ENCODE results near the gene USP3. TPM values are rescaled to one million over a fixed set of nuclear protein-coding genes. Genes with fewer than 3 reads are reported as not detected.

USP3 gene
- total and polyA plus RNA-seq, 4 donors = 8.5 to 25.4 (median 14.8) TPM

- H3K4me3 ChIP-seq (ENCODE audit: low read depth in 1 of 3, low read length in 3 of 3) = no peak overlapping the region
- TF ChIP-seq YY1 (IDR thresholded peaks at IDR 0.05) (no peak), FOXA1 (IDR thresholded peaks at IDR 0.05) (no peak), CTCF (IDR thresholded peaks at IDR 0.05; ENCODE audit: low read depth, low read length, missing input control) (no peak), RAD21 (IDR thresholded peaks at IDR 0.05) (no peak), JUND (IDR thresholded peaks at IDR 0.05) (no peak), ATF3 (IDR thresholded peaks at IDR 0.05) (no peak), HNF4A (conservative IDR thresholded peaks at IDR 0.05) (no peak), NR2F2 (IDR thresholded peaks at IDR 0.05) (no peak), RXRA (IDR thresholded peaks at IDR 0.05) (no peak), MAX (IDR thresholded peaks at IDR 0.05) (no peak), FOXA2 (IDR thresholded peaks at IDR 0.05) (no peak), REST (IDR thresholded peaks at IDR 0.05) (no peak), GABPA (IDR thresholded peaks at IDR 0.05 in 1 of 2, conservative IDR thresholded peaks at IDR 0.05 in 1 of 2) (no peak)
- no peak for DNase-seq (ENCODE audit: low spot score)
- peaks cover 0 to 4% (median under 1%) of the 10 kb centered on the region in 4 donors for H3K4me1 ChIP-seq (ENCODE audit: control insufficient read depth in 4 of 4, insufficient read depth in 4 of 4, low read length in 3 of 4)
- WGBS = 93% methylated on average over 5 of the region's 5 CpGs
- H3K9me3 ChIP-seq (ENCODE audit: control insufficient read depth in 4 of 4, low read length in 3 of 4) = no peaks in the 10 kb centered on the region
- no peaks in the 10 kb centered on the region for H3K27me3 ChIP-seq (ENCODE audit: control insufficient read depth in 4 of 4, insufficient read depth in 4 of 4, low read length in 3 of 4)
- H3K9ac ChIP-seq (ENCODE audit: low read depth in 1 of 2, low read length in 2 of 2) = no peak overlapping the region
- no peak overlapping the region for H3K27ac ChIP-seq (ENCODE audit: low read depth in 1 of 2, low read length in 2 of 2)
- H3K36me3 ChIP-seq (ENCODE audit: control insufficient read depth in 4 of 4, insufficient read depth in 3 of 4, low read depth in 1 of 4, low read length in 3 of 4) = no peaks in the 10 kb centered on the region
These were observed 15.0 kb upstream of the USP3 start for GRCh38 chr15:63489352-63489751.

GRCh38 chr15:63490345-63491034 lies 13.9 kb upstream of the USP3 start:
- Histone ChIP-seq H3K9ac (ENCODE audit: low read depth in 1 of 2, low read length in 2 of 2) (no peak overlapping the region), H3K27ac (ENCODE audit: low read depth in 1 of 2, low read length in 2 of 2) (peak overlapping the region in 1 of 2 donors; percentile 76), H3K27me3 (ENCODE audit: control insufficient read depth in 4 of 4, insufficient read depth in 4 of 4, low read length in 3 of 4) (no peaks in the 10 kb centered on the region), H3K36me3 (ENCODE audit: control insufficient read depth in 4 of 4, insufficient read depth in 3 of 4, low read depth in 1 of 4, low read length in 3 of 4) (no peaks in the 10 kb centered on the region), H3K4me1 (ENCODE audit: control insufficient read depth in 4 of 4, insufficient read depth in 4 of 4, low read length in 3 of 4) (peaks cover 0 to 4% (median under 1%) of the 10 kb centered on the region in 4 donors), H3K9me3 (ENCODE audit: control insufficient read depth in 4 of 4, low read length in 3 of 4) (no peaks in the 10 kb centered on the region), H3K4me3 (ENCODE audit: low read depth in 1 of 3, low read length in 3 of 3) (no peak overlapping the region)
- TF ChIP-seq FOXA2 (IDR thresholded peaks at IDR 0.05) (no peak), EGR1 (IDR thresholded peaks at IDR 0.05; ENCODE audit: low read depth in 2 of 2) (no peak), NR2F2 (IDR thresholded peaks at IDR 0.05) (no peak), FOXA1 (IDR thresholded peaks at IDR 0.05) (no peak), MAX (IDR thresholded peaks at IDR 0.05) (no peak), RXRA (IDR thresholded peaks at IDR 0.05) (no peak), SP1 (IDR thresholded peaks at IDR 0.05) (no peak)
- WGBS = 92% methylated on average over 4 of the region's 4 CpGs
- DNase-seq (ENCODE audit: low spot score) = no peak

Data from liver (tissue), 9 donors.